GM12878 (cell line): ENCODE results near the gene BNIP2. TPM values are rescaled to one million over a fixed set of nuclear protein-coding genes. Genes with fewer than 3 reads are reported as not detected.
A peak's percentile ranks its signal among the peaks of the same experiment; 100 is the strongest.

ENCODE experiments used
- EZH2 ChIP-seq: IDR thresholded peaks from 2 replicates; pipeline ENCODE4 v1.6.1; 2012; ENCODE audit warnings: low read depth, mild to moderate bottlenecking, control low read depth, inconsistent platforms, low read length, borderline replicate concordance; ENCODE audit not compliant: control insufficient read depth
- HDGF ChIP-seq: fragments of 450-650 bp; IDR thresholded peaks from 2 replicates; pipeline ENCODE4 v1.6.1; 2016; ENCODE audit warnings: antibody characterized with exemption
- JUND ChIP-seq: IDR thresholded peaks from 2 replicates; pipeline ENCODE4 v1.6.1; 2012; ENCODE audit warnings: low read depth, mild to moderate bottlenecking, low read length, improper control_type of control experiment, moderate library complexity
- KAT2A ChIP-seq: conservative IDR thresholded peaks from 2 replicates; pipeline ENCODE4 v1.6.1; 2011; ENCODE audit warnings: low read depth, low read length; ENCODE audit not compliant: control insufficient read depth
- MTA3 ChIP-seq: IDR thresholded peaks from 2 replicates; pipeline ENCODE4 v1.6.1; 2012; ENCODE audit warnings: low read length, inconsistent platforms, borderline replicate concordance
- NFIC ChIP-seq: IDR thresholded peaks from 2 replicates; pipeline ENCODE4 v1.6.1; 2012; ENCODE audit warnings: low read depth, mild to moderate bottlenecking, inconsistent platforms, low read length, moderate library complexity
- POLR2AphosphoS5 ChIP-seq: IDR thresholded peaks from 2 replicates; pipeline ENCODE4 v1.6.1; 2011; ENCODE audit warnings: mild to moderate bottlenecking, low read length, inconsistent platforms
- RBBP5 ChIP-seq: fragments of 200-600 bp; sonication (generic); conservative IDR thresholded peaks from 2 replicates; pipeline ENCODE4 v1.6.1; 2016
- SREBF1 ChIP-seq: IDR thresholded peaks from 2 replicates; pipeline ENCODE4 v1.6.1; 2012; ENCODE audit warnings: mild to moderate bottlenecking, low read length
- polyA plus RNA-seq, 11 experiments: library from polyadenylated mRNA; depleted of rRNA in 4 of 11; unstranded in 6 of 11; stranded (reverse) in 5 of 11; fragments of >200 nt; fragmentation: Nextera tagmentation in 4 of 11; fragmentation: Illumina TruSeq in 1 of 11; extraction: Ambion mirVana in 4 of 11; extraction: Trizol in 1 of 11; gene quantifications; 1 replicate in 1 of 11; 2 replicates in 10 of 11; pipeline versions ENCODE4 v1.2.1 to v1.2.3, GENCODE V29; 2011 to 2016; ENCODE audit warnings: inconsistent platforms in 2 of 11, missing spikeins in 2 of 11, low read depth in 1 of 11
- total RNA-seq, 4 experiments: library from RNA; depleted of rRNA in 3 of 4; stranded (reverse); fragments of >200 nt in 3 of 4; fragmentation: Illumina TruSeq in 1 of 4; extraction: Trizol in 1 of 4; gene quantifications; 2 replicates each; pipeline versions ENCODE4 v1.2.1 to v1.2.3, GENCODE V29; 2013 to 2021
- TF ChIP-seq, protein P1 (sequence below): IDR thresholded peaks from 2 replicates; pipeline ENCODE4 v1.6.1; 2011; ENCODE audit warnings: low read depth, low read length, improper control_type of control experiment, borderline replicate concordance
- TF ChIP-seq, protein P2 (sequence below): fragments of 450-650 bp; formaldehyde crosslinking; IDR thresholded peaks from 2 replicates; pipeline ENCODE4 v1.5.0; 2022; ENCODE audit warnings: mild to moderate bottlenecking, missing genetic modification characterization
- TF ChIP-seq, protein P3 (sequence below): fragments of 450-650 bp; formaldehyde crosslinking; IDR thresholded peaks from 2 replicates; pipeline ENCODE4 v1.4.0; 2020; ENCODE audit warnings: mild to moderate bottlenecking, moderate library complexity
- TF ChIP-seq, protein P4 (sequence below): fragments of 450-650 bp; IDR thresholded peaks from 2 replicates; pipeline ENCODE4 v1.6.1; 2016; ENCODE audit warnings: mild to moderate bottlenecking
- TF ChIP-seq, protein P5 (sequence below): IDR thresholded peaks from 2 replicates; pipeline ENCODE4 v1.6.1; 2012; ENCODE audit warnings: low read length, inconsistent platforms
- TF ChIP-seq, protein P6 (sequence below): IDR thresholded peaks from 2 replicates; pipeline ENCODE4 v1.6.1; 2012; ENCODE audit warnings: low read depth, low read length, improper control_type of control experiment

BNIP2 gene
- total and polyA plus RNA-seq, 10 of the 15 experiments (the other 5 are each of a cell fraction or from before 2014, with no cell fraction given) = 29.9 to 122 (median 67.7) TPM

DNA sequence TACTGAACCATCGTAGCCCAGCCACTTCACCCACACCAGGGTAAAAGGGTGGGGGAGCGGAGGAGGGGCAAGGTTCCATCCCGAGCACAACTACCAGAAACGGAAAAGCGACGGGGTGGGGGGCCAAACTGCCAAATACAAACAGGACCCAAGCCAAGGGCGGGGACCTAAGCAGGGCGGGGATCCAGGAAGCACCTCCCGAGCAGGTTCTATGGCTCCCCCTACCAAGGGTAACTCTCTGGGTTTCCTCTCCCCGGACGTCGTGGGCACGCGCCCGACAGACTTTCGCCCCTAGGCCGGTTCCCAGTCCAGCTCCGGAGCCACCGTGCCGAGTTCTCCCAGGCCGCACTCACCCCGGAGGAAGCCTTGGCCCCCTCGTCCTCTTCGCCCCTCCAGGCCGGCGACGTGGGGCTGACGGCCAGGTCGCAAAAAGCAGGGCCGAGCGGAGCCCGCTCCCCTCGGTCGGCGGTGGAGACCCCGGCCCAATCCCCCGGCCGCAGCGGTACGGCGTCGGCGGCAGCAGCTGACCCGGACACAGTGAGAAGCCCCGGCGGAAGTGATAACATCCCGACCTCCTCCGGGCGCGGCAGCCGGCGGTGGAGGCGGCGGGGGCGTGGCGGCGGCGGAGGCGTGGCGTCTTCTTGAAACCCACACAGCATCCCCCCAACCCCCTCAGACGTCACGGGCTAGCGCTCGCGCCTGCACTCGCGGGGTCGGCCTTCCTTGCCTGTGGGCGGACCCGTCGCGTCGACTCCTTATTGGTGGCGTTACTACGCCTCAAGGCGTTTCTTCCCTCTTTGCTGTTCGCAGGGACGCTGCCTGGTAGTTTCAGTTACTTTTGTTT lies at the start of gene BNIP2 (continued):
- TF ChIP-seq NFIC (no peak), MTA3 (no peak), HDGF (no peak; the same call in 1 of the 2 replicates), EZH2 (no peak), JUND (no peak), POLR2AphosphoS5 (peak; percentile 82), KAT2A (no peak), RBBP5 (peak; percentile 63; the same call in 1 of the 2 replicates), SREBF1 (no peak)
- TF ChIP-seq, protein P1, sequence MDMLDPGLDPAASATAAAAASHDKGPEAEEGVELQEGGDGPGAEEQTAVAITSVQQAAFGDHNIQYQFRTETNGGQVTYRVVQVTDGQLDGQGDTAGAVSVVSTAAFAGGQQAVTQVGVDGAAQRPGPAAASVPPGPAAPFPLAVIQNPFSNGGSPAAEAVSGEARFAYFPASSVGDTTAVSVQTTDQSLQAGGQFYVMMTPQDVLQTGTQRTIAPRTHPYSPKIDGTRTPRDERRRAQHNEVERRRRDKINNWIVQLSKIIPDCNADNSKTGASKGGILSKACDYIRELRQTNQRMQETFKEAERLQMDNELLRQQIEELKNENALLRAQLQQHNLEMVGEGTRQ = no peak
- TF ChIP-seq, protein P2, sequence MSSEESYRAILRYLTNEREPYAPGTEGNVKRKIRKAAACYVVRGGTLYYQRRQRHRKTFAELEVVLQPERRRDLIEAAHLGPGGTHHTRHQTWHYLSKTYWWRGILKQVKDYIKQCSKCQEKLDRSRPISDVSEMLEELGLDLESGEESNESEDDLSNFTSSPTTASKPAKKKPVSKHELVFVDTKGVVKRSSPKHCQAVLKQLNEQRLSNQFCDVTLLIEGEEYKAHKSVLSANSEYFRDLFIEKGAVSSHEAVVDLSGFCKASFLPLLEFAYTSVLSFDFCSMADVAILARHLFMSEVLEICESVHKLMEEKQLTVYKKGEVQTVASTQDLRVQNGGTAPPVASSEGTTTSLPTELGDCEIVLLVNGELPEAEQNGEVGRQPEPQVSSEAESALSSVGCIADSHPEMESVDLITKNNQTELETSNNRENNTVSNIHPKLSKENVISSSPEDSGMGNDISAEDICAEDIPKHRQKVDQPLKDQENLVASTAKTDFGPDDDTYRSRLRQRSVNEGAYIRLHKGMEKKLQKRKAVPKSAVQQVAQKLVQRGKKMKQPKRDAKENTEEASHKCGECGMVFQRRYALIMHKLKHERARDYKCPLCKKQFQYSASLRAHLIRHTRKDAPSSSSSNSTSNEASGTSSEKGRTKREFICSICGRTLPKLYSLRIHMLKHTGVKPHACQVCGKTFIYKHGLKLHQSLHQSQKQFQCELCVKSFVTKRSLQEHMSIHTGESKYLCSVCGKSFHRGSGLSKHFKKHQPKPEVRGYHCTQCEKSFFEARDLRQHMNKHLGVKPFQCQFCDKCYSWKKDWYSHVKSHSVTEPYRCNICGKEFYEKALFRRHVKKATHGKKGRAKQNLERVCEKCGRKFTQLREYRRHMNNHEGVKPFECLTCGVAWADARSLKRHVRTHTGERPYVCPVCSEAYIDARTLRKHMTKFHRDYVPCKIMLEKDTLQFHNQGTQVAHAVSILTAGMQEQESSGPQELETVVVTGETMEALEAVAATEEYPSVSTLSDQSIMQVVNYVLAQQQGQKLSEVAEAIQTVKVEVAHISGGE (CRISPR knock-in tag) = peak; percentile 57
- TF ChIP-seq, protein P3, sequence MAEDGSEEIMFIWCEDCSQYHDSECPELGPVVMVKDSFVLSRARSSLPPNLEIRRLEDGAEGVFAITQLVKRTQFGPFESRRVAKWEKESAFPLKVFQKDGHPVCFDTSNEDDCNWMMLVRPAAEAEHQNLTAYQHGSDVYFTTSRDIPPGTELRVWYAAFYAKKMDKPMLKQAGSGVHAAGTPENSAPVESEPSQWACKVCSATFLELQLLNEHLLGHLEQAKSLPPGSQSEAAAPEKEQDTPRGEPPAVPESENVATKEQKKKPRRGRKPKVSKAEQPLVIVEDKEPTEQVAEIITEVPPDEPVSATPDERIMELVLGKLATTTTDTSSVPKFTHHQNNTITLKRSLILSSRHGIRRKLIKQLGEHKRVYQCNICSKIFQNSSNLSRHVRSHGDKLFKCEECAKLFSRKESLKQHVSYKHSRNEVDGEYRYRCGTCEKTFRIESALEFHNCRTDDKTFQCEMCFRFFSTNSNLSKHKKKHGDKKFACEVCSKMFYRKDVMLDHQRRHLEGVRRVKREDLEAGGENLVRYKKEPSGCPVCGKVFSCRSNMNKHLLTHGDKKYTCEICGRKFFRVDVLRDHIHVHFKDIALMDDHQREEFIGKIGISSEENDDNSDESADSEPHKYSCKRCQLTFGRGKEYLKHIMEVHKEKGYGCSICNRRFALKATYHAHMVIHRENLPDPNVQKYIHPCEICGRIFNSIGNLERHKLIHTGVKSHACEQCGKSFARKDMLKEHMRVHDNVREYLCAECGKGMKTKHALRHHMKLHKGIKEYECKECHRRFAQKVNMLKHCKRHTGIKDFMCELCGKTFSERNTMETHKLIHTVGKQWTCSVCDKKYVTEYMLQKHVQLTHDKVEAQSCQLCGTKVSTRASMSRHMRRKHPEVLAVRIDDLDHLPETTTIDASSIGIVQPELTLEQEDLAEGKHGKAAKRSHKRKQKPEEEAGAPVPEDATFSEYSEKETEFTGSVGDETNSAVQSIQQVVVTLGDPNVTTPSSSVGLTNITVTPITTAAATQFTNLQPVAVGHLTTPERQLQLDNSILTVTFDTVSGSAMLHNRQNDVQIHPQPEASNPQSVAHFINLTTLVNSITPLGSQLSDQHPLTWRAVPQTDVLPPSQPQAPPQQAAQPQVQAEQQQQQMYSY (CRISPR knock-in tag) = no peak
- TF ChIP-seq, protein P4, sequence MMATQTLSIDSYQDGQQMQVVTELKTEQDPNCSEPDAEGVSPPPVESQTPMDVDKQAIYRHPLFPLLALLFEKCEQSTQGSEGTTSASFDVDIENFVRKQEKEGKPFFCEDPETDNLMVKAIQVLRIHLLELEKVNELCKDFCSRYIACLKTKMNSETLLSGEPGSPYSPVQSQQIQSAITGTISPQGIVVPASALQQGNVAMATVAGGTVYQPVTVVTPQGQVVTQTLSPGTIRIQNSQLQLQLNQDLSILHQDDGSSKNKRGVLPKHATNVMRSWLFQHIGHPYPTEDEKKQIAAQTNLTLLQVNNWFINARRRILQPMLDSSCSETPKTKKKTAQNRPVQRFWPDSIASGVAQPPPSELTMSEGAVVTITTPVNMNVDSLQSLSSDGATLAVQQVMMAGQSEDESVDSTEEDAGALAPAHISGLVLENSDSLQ = peak; percentile 40; the same call in 1 of the 2 replicates
- TF ChIP-seq, protein P5, sequence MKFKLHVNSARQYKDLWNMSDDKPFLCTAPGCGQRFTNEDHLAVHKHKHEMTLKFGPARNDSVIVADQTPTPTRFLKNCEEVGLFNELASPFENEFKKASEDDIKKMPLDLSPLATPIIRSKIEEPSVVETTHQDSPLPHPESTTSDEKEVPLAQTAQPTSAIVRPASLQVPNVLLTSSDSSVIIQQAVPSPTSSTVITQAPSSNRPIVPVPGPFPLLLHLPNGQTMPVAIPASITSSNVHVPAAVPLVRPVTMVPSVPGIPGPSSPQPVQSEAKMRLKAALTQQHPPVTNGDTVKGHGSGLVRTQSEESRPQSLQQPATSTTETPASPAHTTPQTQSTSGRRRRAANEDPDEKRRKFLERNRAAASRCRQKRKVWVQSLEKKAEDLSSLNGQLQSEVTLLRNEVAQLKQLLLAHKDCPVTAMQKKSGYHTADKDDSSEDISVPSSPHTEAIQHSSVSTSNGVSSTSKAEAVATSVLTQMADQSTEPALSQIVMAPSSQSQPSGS = no peak
- TF ChIP-seq, protein P6, sequence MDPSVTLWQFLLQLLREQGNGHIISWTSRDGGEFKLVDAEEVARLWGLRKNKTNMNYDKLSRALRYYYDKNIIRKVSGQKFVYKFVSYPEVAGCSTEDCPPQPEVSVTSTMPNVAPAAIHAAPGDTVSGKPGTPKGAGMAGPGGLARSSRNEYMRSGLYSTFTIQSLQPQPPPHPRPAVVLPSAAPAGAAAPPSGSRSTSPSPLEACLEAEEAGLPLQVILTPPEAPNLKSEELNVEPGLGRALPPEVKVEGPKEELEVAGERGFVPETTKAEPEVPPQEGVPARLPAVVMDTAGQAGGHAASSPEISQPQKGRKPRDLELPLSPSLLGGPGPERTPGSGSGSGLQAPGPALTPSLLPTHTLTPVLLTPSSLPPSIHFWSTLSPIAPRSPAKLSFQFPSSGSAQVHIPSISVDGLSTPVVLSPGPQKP = no peak; the same call in none of the 2 replicates
